VCaP (cell line): ENCODE results near the gene RRBP1.

Experiments
- H3K27ac ChIP-seq: fragments of 450-650 bp; 2 replicates; pipeline ENCODE4 v1.5.1; 2017
- TF ChIP-seq, protein P1 (sequence below): fragments of 450-650 bp; conservative IDR thresholded peaks from 2 replicates; pipeline ENCODE4 v1.5.1; 2017; ENCODE audit warnings: mild to moderate bottlenecking, moderate library complexity

RRBP1 gene

DNA sequence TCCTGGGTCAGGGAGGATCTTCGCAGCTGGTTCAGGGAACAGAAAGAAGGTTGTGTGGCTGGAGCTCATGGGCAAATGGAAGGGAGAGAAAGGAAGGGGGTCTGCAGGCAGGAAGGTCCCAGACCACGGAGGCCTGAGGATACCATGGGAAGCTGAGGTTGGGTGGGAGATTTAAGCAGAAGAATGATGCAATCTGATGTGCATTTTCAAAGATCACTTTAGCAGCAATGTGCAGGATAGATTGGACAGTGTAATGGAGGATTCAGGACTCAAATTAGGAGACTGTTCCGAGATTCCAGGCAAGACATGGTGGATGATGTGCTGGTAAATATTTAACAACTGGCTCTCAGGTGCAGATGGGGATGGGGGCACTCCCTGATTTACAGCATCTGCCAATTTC, 5.8 kb upstream of the RRBP1 start:
- TF ChIP-seq, protein P1, sequence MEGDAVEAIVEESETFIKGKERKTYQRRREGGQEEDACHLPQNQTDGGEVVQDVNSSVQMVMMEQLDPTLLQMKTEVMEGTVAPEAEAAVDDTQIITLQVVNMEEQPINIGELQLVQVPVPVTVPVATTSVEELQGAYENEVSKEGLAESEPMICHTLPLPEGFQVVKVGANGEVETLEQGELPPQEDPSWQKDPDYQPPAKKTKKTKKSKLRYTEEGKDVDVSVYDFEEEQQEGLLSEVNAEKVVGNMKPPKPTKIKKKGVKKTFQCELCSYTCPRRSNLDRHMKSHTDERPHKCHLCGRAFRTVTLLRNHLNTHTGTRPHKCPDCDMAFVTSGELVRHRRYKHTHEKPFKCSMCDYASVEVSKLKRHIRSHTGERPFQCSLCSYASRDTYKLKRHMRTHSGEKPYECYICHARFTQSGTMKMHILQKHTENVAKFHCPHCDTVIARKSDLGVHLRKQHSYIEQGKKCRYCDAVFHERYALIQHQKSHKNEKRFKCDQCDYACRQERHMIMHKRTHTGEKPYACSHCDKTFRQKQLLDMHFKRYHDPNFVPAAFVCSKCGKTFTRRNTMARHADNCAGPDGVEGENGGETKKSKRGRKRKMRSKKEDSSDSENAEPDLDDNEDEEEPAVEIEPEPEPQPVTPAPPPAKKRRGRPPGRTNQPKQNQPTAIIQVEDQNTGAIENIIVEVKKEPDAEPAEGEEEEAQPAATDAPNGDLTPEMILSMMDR = no peak
- H3K27ac ChIP-seq = no peak overlapping the region

DNA sequence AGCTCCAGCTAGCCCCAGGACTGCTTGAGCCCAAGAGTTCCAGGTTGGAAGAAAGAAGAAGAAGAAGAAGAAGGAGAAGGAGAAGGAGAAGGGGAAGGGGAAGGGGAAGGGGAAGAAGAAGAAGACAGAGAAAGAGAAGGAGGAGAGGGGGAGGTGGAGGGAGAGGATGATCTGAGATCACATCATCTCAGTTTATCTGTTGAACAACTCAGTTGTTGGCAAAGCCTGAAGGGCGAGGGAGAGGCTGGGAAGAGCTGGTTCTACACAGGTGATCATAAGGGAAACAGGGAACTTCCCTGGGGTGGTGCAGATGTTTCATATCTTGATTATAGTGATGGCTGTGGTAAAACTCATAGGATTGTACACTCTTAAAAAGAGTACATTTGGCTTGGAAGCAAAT, 3.1 kb upstream of the RRBP1 start:
- no peak overlapping the region for H3K27ac ChIP-seq
- TF ChIP-seq, protein P1 = no peak

DNA sequence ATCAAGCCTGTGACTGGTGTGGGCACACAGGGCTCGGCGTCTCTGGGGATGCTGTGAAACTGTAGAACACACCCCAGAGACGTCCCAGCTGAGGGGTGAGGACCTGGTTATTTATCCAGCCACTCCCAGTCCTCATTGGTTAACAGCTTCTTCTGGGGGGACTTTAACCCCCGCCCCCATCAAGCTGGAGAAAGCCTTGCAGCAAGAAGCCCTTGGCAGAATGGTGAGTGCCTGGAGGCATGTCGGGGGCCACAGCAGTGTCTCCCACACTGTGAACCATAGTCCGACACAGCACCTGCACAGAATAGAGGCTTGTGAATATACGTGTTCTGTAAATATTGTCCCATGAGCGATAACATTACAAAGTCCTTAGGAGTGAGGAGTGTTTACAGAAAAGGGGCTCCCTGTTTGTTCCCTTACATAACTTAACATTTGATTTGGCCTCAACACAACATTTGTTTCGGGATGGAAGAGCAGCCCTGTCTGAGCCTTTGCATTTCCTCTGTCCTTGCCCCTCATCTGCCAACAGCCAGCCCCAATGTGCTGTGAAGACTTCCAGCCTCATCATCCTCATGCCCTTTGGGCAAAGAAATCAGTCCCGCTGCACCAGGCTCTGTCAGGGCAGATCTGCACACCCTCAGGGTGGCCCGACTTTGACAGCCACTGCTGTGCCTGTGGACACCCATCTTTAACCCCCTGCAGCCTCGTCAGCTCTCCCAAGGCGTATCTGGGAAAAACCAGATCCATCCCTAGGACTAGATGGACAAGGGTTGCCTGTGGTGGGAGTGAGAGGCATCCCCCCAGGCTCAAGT, 2.2 kb upstream of the RRBP1 start:
- peak overlapping the region; percentile 18; the same call in 1 of the 2 replicates for H3K27ac ChIP-seq
- TF ChIP-seq, protein P1 = no peak

DNA sequence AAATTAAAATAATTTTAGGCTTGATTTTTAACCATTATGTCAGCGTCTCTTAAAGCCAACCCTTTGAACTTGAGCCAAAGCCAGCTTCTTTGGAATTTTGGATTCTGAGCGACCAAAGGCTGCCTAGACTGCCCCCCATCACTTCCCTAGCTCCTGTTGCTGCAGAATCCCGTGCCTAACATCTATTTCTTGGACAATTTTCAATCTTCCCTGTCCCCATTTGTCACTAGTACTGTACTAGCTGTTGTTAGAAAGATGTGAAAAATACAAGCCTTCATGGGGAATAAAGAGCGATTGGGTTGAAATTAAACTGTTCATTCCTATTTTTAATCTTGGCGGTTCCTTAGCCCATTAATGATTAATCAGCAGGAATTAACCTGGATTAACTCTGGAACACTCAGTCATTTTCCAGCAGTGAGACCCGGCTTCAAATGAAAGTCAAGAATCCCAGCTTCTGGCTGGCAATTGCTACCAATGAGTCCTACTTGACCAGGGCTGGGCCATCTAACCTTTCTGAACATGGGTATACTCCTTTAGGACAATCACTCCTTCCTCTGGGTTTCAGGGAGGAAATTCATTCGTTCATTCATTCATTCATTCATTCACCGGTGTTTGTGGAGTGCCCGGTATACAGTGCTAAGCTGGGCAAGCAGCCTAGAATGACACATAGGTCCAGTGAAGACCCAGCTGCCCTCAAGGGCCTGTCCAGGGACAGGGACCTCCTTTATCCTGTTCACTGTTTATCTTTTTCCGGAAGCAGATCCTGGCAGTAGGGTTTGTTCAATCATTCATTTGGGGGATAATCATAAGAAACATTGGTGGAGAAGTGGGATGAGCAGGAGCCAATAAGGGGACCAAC, 1.4 kb upstream of the RRBP1 start:
- TF ChIP-seq, protein P1 = no peak
- H3K27ac ChIP-seq = peak overlapping the region; percentile 18; the same call in 1 of the 2 replicates

DNA sequence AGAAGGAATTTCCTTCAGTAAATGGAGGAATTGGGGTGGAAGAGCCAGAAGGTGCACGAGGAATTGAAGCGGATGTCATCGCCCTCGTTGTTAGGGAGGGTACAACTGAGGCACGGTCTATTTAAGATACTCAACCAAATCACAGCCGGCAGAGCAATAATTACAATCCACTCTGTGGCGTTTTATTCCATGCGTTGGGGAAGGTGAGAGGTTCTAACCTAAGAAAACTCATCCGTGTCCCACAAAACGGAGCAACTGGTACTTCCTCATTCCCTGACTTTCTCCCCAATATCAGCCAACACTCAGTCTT, 802 bp upstream of the RRBP1 start:
- peak overlapping the region; percentile 81 for H3K27ac ChIP-seq
- TF ChIP-seq, protein P1 = peak; percentile 14

DNA sequence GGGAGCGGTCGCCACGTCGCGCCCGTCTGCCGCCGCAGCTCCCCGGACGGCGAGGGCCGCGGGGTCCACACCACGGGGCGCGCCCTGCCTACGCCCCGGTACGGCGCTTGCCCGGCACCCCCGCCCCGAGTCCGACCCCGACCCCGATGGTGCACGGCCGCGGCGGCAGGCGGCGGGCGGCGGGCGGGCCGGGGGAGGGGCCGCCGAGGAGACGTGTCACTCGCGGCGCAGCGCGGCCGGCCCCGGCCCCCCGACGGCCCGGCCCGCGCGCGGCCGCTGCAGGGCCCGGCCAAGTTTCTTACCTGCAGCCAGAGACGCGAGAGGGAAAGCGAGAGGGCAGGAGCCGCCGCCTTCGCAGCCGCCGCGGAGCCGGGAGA, 328 bp downstream of the RRBP1 start:
- H3K27ac ChIP-seq = peak overlapping the region; percentile 81
- TF ChIP-seq, protein P1 = no peak
